GM21529 (cell line): ENCODE data around the gene LRRN1.
"Not testable (repeated sequence)": the region's sequence is repeated elsewhere in the genome, so short reads cannot be mapped to it uniquely, and the experiment has no call there.

ENCODE experiments used
- ATAC-seq: cut with Tn5 transposase; IDR thresholded peaks from one replicate; pipeline ENCODE4 v1.9.1; 2021; ENCODE audit not compliant: unreplicated experiment

The LRRN1 gene

DNA sequence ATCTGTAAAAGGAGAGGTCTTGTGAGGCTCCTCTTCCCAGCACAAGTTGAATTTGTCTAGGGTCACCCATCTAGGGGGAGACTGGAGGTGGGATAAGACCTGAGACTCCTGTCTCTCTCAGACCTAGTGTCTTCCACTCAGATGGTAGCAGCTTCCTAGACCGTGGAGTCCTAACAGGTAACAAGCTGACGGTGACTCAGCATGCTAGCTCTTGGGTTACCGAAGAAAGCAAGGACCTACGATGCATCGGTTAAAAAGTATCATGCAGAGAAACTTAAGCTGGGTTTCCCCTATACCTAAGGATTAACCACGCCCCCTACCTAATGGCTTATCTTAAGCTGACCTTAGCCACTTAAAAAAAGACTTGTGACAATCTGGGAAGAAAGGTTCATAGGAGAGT is 7.6 kb downstream of the LRRN1 start:
- no peak for ATAC-seq

GRCh38 chr3:3813013-3813412 is 13.8 kb downstream of the LRRN1 start:
- ATAC-seq: no peak

GRCh38 chr3:3815206-3815605 is 16.0 kb downstream of the LRRN1 start:
- ATAC-seq: no peak

DNA sequence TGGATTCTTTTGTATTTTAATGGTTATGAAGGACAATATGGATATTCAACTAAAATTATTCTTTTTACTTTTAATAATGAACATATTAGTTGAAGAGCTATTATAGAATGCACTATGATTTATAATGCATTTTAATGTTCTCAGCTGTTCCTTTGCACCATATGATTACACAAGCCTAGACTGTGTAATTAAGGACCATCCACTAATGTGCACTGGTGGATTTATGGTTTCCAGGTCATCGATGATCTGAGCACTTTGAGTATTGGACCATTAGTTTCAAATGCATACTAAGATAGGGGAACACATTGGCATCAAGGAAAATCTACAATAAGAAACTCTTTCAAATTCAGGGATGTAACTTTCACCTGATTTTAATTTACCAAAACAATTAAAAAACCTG is 16.8 kb downstream of the LRRN1 start:
- ATAC-seq: no peak

DNA sequence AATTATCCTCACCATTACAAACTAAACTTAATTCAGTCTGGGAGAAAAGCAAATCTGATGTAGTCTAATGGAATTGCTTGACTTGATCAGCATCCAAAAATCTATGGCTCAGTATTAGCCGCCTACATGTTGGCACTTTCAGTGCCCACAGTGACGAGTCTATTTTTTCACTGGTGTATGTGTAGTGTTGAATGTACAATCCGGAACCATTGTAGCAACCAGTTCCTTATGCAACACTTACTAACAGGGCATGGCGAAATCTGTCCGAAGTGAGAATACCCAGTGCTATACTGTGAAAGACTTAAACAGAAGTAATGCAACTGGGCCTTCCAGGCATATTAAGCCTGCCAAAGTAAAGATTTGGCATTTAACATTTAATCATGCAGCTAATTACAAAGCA is 18.6 kb downstream of the LRRN1 start:
- no peak for ATAC-seq

DNA sequence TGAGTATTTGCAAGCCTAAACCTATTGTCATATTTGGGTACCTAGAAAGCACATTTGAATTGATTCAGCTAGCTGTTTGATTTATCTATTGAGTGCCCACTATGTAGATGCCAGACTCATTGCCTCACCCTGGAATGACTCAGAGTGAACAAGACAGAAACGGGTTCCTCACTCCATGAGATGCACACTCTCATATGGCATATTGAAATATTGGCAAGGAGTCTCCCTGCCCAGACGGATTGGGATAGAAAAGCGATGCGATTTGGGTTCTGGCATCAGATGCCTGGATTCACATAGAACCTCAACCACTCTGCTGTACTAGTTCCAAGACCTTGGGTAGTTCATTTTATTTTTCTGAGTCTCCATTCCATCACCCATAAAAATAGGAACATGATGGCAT is 22.5 kb downstream of the LRRN1 start:
- ATAC-seq: no peak

DNA sequence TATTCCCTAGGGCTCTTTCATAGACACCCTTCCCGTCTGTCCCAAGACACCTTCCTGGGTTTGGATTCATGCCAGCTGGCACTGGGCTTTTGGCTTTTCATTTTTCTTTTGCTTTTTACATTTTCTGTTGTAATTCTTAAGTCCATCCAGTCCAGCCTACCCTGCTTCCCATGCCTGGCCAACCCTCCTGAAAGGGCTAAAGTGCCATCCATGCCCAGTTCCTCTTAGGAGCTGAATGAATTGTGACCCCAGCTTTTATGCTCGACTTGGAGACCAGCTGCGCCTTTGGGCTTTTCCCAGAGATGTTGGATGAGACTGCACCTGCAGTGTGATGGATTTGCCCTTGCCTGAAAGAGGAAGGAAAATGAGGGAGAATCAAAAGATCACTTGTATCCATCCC is 25.8 kb downstream of the LRRN1 start:
- no peak for ATAC-seq

- ATAC-seq: no peak
Observed at GRCh38 chr3:3826521-3826920, 27.3 kb downstream of the LRRN1 start.

- ATAC-seq: no peak
Observed at GRCh38 chr3:3827111-3827510, 27.9 kb downstream of the LRRN1 start.

DNA sequence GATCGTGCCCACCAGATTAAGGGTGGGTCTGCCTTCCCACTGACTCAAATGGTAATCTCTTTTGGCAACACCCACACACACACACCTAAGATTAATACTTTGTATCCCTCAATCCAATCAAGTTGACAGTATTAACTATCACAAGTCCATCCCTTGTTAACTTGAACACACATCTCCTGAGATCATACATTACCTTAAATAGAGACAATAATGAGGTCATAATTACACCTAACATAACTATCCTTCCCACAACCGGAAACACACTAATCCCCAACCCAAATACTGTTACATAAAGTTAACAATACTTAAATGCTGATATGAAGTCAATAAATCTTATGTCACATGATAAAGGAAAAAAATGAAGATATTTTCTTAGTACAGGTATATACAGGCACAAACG is 29.2 kb downstream of the LRRN1 start:
- not testable (repeated sequence) for ATAC-seq

GRCh38 chr3:3836845-3837244 is 37.6 kb downstream of the LRRN1 start:
- no peak for ATAC-seq

DNA sequence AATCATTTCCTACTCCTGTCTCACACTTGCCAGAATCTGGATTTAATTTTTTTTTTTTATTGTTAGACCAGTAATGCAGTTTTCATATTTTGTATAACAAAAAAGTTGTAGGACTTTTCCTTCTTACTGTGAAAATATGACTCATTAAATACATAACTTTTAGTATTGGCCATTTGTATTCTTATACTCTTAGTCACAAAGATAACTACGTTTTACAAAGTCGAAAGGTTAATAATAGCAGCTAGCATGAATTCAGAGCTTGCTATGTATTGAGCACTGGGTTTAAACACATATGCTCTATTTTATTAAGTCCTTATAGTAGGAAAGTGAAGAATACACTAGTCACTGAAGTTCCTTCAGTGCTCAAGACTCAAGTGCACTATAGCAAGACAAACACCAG is 43.1 kb downstream of the LRRN1 start:
- no peak for ATAC-seq

DNA sequence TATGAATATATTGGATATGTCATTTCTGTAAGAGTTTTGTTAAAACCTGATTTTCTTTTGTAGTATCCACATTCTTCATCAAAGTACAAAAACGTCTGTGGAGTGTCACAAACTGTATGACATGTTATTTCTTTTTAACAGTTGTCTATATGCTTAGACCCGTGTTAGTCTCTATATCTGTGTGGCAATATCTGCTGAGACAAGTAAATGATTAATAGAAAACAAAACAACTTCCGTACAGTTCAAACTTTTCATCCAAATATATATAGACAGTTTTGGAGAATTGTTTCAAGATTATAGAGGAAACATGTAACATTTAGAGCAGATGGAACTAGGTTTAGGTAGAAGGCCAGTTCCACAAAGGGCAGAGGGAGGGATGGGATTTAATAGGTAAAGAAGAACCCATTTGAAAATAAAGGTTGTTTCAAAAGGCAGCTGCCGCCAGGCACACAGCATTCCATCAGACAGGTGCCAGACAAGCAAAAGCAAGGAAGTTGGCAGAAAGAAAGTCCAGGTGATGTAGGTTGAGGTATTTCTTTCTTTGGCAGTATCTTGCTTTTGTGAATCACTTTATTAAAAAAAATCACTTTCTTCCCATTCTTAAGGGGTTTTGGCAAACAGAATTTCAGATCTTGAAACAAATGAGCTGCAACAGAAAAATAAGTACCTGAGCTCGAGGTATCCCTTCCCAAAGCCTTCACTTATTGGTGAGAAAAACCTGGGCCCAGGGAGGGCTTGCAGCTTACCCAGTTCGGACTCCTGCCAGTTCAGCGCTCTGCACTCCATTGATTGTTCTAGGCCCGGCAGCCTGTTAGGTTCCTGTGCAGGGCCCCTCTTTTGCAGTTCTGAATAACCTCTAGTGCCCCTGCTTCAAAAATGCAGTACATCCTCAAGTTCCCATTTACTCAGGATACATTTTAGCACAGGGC is 49.0 kb downstream of the LRRN1 start:
- ATAC-seq: no peak

DNA sequence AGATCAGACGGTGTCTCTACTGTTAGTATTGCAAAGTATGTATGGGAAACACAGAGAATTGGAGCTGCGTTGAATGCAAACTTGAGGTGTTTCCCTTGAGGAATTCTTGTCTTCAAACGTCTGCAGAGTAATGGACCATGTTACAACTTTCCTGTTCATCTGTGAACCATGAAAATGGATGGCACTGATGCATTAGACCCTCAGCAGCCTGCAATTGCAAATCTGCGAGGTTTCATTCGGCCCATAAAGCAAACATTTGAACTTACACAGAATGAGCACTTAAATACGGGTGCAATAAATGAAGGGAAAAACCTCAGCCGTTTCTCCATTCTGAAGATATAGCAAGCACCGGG is 49.7 kb downstream of the LRRN1 start:
- no peak for ATAC-seq

GRCh38 chr3:3851621-3852323 is 52.5 kb downstream of the LRRN1 start:
- peak; percentile 96 for ATAC-seq

DNA sequence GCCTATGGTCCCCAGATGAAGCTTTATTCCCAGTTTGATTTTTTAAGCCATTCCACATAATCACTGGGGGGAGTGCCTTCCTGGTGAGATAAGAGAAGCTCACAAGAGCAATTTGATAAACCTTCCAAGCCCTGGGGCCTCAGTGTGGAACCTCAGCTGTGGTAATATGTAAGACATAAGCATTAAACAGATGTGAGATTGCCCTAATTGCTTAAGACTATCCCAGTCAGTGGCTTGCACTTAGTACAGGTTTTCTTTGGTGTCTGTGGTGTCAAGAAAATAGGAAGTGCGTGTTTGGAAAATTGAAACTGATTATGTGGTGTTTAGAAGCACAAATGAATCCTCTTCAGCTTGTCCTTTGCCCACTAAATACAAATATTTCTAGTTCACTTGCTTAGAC is 54.3 kb downstream of the LRRN1 start:
- ATAC-seq: no peak

DNA sequence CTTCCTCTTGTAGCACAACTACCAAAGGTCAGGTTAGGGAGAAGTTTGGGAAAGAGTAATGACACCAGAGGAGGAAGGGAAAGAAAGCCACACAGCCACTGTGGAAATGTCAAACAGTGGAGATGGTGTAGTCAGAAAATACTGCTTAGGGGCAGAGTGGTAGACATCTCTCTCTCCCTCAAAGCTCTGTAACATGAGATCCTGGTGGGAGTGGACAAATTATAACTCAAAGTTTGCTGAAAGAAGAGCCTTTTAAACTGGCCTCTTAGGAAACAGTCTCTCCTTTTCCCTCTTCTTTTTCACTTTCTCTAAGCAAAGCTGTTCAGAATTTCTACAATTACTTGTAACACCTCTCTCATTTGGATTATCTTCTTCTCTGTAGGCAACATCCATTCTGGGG is 55.8 kb downstream of the LRRN1 start:
- no peak for ATAC-seq

DNA sequence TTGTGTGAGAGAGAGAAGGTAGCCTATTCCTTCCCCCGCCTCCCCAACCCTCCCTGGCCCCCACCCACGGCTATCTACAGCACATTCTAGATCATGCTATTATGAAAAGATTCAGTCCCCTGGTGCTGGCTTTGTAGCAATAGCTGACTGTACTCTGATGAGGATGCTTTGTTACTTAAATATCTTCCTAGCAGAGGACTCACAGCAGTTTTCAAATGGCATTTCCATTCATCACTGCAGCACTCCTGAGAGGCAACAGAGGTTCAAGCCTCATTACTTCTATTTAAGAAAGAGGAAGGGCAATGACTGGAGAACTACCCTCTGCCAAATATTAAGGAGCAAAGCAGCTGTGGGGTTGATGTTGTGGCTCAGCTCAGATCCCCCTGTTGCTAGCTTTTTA is 61.0 kb downstream of the LRRN1 start:
- ATAC-seq: no peak

- ATAC-seq: no peak
Observed at GRCh38 chr3:3862534-3862933, 63.3 kb downstream of the LRRN1 start.

- ATAC-seq: no peak
Observed at GRCh38 chr3:3875491-3875890, 76.3 kb downstream of the LRRN1 start.

- no peak for ATAC-seq
Observed at GRCh38 chr3:3881050-3881449, 81.8 kb downstream of the LRRN1 start.

GRCh38 chr3:3887311-3887710 is 88.1 kb downstream of the LRRN1 start:
- ATAC-seq: not testable (repeated sequence)
